GM18520 (cell line): ENCODE measurements around the gene ACSS3.
"Not testable (repeated sequence)": the region's sequence is repeated elsewhere in the genome, so short reads cannot be mapped to it uniquely, and the experiment has no call there.

Experiments
- ATAC-seq: cut with Tn5 transposase; IDR thresholded peaks from one replicate; pipeline ENCODE4 v1.9.1; 2021; ENCODE audit not compliant: unreplicated experiment

Gene ACSS3, protein sequence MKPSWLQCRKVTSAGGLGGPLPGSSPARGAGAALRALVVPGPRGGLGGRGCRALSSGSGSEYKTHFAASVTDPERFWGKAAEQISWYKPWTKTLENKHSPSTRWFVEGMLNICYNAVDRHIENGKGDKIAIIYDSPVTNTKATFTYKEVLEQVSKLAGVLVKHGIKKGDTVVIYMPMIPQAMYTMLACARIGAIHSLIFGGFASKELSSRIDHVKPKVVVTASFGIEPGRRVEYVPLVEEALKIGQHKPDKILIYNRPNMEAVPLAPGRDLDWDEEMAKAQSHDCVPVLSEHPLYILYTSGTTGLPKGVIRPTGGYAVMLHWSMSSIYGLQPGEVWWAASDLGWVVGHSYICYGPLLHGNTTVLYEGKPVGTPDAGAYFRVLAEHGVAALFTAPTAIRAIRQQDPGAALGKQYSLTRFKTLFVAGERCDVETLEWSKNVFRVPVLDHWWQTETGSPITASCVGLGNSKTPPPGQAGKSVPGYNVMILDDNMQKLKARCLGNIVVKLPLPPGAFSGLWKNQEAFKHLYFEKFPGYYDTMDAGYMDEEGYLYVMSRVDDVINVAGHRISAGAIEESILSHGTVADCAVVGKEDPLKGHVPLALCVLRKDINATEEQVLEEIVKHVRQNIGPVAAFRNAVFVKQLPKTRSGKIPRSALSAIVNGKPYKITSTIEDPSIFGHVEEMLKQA

DNA sequence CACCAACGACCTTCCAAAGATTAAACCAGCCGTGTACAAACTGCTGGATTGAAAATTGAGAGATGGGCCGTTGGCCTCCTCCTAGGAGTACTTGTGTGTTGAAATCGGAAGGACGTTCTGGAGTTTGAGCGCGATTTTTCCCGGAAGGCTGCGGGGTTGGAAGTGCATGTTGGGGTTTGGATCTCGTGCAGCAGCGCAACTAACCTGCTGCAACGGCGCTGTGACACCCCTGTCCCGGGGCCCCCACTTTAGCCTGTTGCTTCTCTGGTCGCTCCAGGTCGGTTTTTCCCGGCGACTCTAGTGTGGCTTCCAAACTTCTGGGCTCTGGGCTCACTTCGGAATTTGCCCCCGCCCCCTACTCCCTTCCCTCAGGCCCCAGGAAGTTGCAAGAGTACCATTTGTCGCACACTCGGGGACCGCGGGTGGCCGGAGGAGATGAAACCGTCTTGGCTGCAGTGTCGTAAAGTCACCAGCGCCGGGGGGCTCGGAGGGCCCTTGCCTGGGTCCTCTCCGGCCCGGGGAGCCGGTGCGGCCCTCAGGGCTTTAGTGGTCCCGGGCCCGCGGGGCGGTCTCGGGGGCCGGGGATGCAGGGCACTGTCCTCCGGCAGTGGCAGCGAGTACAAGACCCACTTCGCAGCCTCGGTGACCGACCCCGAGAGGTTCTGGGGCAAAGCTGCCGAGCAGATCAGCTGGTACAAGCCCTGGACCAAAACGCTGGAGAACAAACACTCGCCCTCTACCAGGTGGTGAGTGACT is at the start of gene ACSS3:
TSS of gene ACSS3 (plus strand) at position 394 of the 756 bp plus-strand sequence. CDS start at position 436, 42 bp downstream.
- ATAC-seq, result no peak

GRCh38 chr12:81034926-81035325 is 43.0 kb upstream of the ACSS3 start:
- no peak for ATAC-seq

GRCh38 chr12:81039231-81039630 is 38.6 kb upstream of the ACSS3 start:
- no peak for ATAC-seq

- no peak for ATAC-seq
Observed at GRCh38 chr12:81043979-81044740, 33.7 kb upstream of the ACSS3 start.

DNA sequence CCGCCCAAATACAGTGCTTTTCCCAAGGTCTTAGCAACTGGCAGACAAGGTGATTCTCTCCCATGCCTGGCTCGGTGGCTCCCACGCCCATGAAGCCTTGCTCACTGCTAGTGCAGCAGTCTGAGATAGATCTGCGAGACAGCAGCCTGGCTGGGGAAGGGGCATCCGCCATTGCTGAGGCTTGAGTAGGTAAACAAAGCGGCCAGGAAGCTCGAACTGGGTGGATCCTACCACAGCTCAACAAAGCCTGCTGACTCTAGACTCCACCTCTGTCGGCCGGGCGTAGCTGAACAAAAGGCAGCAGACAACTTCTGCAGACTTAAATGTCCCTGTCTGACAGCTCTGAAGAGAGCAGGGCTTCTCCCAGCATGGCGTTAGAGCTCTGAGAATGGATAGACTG is 12.9 kb upstream of the ACSS3 start:
- ATAC-seq, result not testable (repeated sequence)

GRCh38 chr12:81070846-81071245 is 7.0 kb upstream of the ACSS3 start:
- no peak for ATAC-seq

DNA sequence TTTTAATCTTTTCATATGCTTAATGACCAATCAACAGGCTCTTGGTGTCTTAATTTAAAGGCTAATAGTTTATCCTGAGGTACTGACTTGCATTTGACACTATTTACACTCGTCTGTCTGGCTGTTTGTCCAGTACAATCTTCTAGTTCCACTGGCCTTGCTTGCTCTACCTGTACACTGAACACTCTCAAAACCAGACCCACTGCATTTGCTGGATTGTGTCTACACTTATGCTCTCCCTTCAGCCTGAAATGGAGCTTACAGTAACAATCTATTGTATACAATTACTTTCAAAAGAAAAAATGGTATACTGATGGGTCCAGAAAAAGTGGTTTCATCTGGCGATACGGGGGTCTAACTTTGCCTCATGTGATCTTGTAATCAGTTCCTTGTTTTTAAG is 2.3 kb upstream of the ACSS3 start:
- no peak for ATAC-seq

DNA sequence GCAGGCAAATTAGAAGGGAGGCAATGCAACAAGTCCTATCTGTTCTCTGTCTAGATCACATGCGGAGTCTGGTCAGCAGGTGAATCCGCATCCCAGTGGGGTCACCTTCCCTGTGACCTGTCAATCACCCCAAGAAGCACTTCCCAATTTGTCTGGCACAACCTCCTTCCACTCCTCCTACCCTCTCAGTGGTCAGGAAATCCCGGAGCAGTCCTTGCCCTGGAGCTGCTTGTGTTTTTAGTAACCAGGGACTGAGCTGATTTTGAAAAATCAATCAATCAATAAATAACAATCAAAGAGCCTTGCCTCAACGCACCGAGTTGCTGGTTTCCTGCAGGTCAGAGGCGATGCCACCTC is 572 bp upstream of the ACSS3 start:
- ATAC-seq, result no peak

DNA sequence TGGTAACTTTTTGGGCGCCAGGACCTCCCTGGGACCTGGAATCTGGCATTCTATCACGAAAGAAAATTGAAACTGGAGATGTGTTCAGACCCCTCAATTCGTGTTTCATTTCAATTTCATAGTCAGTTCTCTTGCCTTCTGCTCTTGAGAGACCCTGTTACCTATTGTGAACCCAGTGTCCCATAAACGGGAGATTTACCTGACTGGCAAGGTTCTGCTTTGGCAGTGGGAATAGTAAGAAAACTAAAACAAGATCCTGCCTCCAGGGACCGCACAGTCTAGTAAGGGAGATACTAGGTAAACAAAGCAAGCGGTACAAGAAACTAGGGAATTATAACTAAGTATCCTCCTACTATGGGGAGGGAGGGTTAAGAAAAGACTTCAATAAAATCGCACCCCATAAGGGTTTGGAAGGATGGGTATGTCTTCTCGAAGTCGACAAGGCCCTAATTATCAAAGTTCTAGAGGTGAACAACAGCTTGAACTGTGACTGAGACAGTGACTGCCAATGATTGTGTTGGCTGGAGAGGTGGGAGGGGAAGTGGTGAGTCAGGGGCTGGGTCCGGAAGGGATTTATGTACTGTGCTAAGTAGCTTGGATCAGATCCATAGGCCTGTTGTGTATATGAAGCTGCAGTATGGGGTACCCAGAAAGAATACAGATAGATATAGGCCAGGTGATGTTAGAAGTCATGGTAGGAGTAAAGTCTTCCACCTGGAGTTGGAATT is 754 bp downstream of the ACSS3 start:
- no peak for ATAC-seq

DNA sequence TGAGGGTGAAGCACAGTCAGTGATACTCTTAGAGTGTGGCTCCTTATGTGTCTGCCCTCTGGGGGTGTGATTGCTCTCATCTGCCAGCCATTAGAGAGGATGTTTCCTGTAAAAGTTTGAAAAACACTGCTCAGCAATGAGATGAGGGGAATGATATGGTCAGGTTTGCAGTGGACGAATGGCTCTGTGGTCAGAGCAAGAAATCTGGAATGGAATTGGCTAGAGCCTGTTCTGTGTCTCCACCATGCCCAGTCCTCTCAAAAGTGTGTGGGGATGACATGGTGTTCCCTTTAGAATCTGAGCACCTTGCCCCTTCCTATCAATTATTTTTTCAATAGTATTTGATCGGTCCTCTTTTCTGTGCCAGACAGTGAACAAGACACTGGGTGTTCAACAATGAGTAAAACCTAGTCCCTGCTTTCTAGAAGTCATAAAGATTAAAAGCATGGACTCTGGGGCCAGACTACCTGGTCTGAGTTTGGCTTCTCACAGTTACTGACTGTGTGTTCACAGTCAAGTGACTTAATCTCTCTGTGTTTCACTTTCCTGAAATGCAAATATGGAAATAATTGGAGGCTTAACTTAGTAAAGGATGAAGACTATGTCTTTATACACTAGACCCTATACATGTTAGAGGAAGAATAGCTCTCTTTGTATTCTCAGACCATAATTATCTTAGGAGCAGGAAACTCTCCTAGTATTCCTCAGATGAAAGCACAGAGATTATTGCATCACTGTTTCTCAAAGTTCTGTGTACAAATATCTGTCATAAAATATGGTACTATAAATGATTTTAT is 1.6 kb downstream of the ACSS3 start:
- ATAC-seq, result no peak

- no peak for ATAC-seq
Observed at GRCh38 chr12:81080431-81080983, 2.6 kb downstream of the ACSS3 start.

- no peak for ATAC-seq
Observed at GRCh38 chr12:81081726-81082125, 3.8 kb downstream of the ACSS3 start.

- no peak for ATAC-seq
Observed at GRCh38 chr12:81083018-81083417, 5.1 kb downstream of the ACSS3 start.

DNA sequence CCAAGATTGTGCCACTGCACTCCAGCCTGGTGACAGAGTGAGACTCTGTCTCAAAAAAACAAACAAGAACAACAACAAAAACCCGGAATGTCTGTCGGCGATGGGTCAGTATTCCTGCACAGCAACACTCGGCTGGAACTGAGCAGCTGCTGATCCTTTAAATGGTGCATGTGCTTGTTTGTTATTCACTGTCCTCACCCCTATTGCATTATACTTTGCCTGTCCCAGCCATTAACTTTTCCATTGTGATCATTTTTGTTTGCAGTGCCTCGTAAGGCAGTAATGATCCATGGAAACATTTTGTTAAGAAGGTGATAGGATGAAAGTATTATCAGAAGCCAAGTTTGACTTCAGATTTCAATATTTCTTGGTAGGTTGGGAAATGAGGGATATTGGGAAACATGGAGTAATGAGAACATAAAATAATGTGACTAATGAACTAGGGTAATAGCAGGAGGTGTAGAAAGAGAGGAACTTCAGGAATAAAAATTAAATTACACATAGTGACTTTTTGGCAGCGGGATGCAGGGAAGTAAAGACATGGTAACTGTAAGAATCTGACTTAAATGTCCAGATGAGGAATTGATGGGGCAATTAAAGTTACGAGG is 6.1 kb downstream of the ACSS3 start:
- no peak for ATAC-seq

GRCh38 chr12:81084811-81085350 is 7.0 kb downstream of the ACSS3 start:
- ATAC-seq, result no peak

DNA sequence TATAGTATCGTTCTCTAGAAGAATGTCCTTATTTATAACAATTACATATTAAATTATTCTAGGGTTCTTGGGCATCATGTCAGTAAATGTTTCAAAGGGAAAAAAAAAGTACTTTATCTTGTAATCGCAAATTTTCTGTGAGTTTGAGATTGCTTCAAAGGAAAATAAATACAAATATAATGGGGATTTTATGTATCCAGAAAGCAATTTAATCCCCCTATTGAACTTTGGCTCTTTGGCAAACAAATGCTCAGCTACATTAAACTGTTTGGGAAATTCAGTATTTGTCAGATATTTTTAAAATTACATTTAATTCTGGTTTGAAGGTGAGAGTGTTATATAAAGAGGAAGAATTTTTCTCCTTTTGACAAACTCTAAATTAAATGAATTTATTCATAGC is 8.0 kb downstream of the ACSS3 start:
- ATAC-seq, result no peak

- ATAC-seq, result no peak
Observed at GRCh38 chr12:81086342-81086741, 8.5 kb downstream of the ACSS3 start.

DNA sequence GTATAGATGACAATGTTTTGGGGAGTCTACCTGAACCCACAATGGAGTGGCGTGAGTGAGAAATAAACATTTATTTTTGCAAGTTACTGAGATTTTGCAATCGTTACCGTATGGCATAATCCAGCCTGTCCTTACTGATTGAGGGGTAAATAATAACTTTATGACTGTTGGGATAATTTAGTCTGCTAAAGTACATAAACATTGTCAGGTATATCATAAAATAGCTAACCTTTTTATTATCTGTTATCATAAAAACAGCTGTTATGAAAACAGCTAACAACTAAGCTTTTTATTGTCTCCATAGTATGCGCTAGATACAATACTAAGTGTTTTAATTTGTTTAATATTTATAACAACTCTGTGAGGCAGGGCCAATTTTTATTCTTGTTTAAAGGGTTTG is 10.3 kb downstream of the ACSS3 start:
- ATAC-seq, result no peak

- no peak for ATAC-seq
Observed at GRCh38 chr12:81089412-81089811, 11.5 kb downstream of the ACSS3 start.
